ENCODE results near the gene HPN. TPM values are rescaled to one million over a fixed set of nuclear protein-coding genes. Genes with fewer than 3 reads are reported as not detected.

The HPN gene
- total and polyA plus RNA-seq, 2 donors (not counting 3 experiments of a cell fraction or from before 2014, with no cell fraction given) = 0.10 TPM; not detected in 1

DNA sequence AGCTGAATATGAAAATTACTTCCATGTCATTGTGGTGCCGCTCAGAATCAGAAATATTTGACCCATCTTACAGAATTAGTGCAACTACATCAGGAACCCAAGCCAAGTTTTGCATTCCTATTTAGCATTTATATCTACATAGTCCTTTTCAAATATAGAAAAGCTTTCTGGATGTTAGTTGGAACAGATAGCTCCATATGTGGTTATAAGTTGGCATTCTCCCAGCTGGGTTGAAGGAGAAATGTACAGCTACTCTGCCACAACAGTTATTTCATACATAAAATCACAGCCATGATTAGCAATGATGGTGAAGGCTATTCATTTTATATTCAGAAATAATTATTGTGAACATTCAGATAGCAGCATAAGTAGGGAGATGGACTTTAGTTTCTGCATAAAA, 28.2 kb downstream of the HPN start:
- Histone ChIP-seq H3K9me3 (replicated peaks; ENCODE audit: control insufficient read depth, insufficient read depth, low read length) (no peaks in the 10 kb centered on the region), H3K4me3 (replicated peaks in 1 of 3; ENCODE audit: insufficient read depth in 1 of 3, low read depth in 1 of 3, low read length in 3 of 3) (no peak overlapping the region), H3K79me2 (ENCODE audit: control insufficient read depth, insufficient read depth, low read length) (no peaks in the 10 kb centered on the region), H4K20me1 (replicated peaks; ENCODE audit: control insufficient read depth, extremely low read depth, insufficient read depth, low read length) (no peaks in the 10 kb centered on the region), H3K9ac (replicated peaks; ENCODE audit: extremely low read depth, insufficient read depth, low read length) (no peak overlapping the region), H3K36me3 (ENCODE audit: control insufficient read depth in 2 of 2, extremely low read depth in 1 of 2, insufficient read depth in 2 of 2, low read length in 2 of 2) (no peaks in the 10 kb centered on the region), H2AFZ (ENCODE audit: low read depth, low read length) (no peak overlapping the region), H3K4me2 (ENCODE audit: insufficient read depth, low read length) (no peak overlapping the region), H3K27me3 (ENCODE audit: control insufficient read depth in 2 of 2, insufficient read depth in 2 of 2, low read length in 2 of 2) (no peaks in the 10 kb centered on the region), H3K27ac (ENCODE audit: insufficient read depth, low read depth, low read length) (no peak overlapping the region), H3K4me1 (ENCODE audit: control insufficient read depth, extremely low read depth, insufficient read depth, low read length) (no peaks in the 10 kb centered on the region), H3K9me1 (replicated peaks; ENCODE audit: control insufficient read depth, extremely low read depth, insufficient read depth, low read length) (no peaks in the 10 kb centered on the region)
- intact Hi-C loops (cut with micrococcal nuclease) (no loop called here), dilution Hi-C loops (cut with MboI; ENCODE audit: extremely low pct_ligation_motif_present, low sequenced_read_pairs) (no loop called here)
- TF ChIP-seq FOS (IDR thresholded peaks at IDR 0.05; ENCODE audit: borderline replicate concordance, insufficient read depth, low read length) = no peak
- TF ChIP-seq, protein P1, sequence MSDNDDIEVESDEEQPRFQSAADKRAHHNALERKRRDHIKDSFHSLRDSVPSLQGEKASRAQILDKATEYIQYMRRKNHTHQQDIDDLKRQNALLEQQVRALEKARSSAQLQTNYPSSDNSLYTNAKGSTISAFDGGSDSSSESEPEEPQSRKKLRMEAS (IDR thresholded peaks at IDR 0.05; ENCODE audit: insufficient read depth, insufficient read length) = no peak
- no peak for TF ChIP-seq GATA2 (IDR thresholded peaks at IDR 0.05; ENCODE audit: insufficient read depth, insufficient read length, low read depth, low read length)
- no peak for TF ChIP-seq POLR2A (IDR thresholded peaks at IDR 0.05; ENCODE audit: low read depth, low read length)
- no peak for TF ChIP-seq EZH2 (IDR thresholded peaks at IDR 0.05; ENCODE audit: borderline replicate concordance, low read depth, low read length, severe bottlenecking)
- TF ChIP-seq, protein P2, sequence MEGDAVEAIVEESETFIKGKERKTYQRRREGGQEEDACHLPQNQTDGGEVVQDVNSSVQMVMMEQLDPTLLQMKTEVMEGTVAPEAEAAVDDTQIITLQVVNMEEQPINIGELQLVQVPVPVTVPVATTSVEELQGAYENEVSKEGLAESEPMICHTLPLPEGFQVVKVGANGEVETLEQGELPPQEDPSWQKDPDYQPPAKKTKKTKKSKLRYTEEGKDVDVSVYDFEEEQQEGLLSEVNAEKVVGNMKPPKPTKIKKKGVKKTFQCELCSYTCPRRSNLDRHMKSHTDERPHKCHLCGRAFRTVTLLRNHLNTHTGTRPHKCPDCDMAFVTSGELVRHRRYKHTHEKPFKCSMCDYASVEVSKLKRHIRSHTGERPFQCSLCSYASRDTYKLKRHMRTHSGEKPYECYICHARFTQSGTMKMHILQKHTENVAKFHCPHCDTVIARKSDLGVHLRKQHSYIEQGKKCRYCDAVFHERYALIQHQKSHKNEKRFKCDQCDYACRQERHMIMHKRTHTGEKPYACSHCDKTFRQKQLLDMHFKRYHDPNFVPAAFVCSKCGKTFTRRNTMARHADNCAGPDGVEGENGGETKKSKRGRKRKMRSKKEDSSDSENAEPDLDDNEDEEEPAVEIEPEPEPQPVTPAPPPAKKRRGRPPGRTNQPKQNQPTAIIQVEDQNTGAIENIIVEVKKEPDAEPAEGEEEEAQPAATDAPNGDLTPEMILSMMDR (IDR thresholded peaks at IDR 0.05; ENCODE audit: extremely low read depth in 1 of 2, insufficient read depth in 1 of 2, low read depth in 1 of 2, low read length in 2 of 2) = no peak
- no peak for TF ChIP-seq JUN (IDR thresholded peaks at IDR 0.05; ENCODE audit: borderline replicate concordance, insufficient read depth, insufficient read length, low read depth)
- TF ChIP-seq MYC (IDR thresholded peaks at IDR 0.05; ENCODE audit: low read depth, low read length) = no peak
- TF ChIP-seq POLR2AphosphoS5 (IDR thresholded peaks at IDR 0.05; ENCODE audit: insufficient read depth, low read depth, low read length) = no peak
- DNase-seq (ENCODE audit: low read depth, low spot score) (no peak), FAIRE-seq (no peak)
- POLR2A ChIA-PET = interaction anchor here (0.5 kb wide), 1 partner anchor 14 kb away, joined by 4 read pairs; no protein-coding TSS in a partner anchor
- BruUV-seq (replicated peaks) = no TSS peak
- CTCF ChIA-PET = interaction anchor here (1.3 to 1.9 kb wide), 6 partner anchors 17 to 425 kb away, joined by 6 to 11 read pairs (median 8); partner anchors contain the start of gene LGI4
